ENCODE data around the gene TMEM143. TPM values are rescaled to one million over a fixed set of nuclear protein-coding genes. Genes with fewer than 3 reads are reported as not detected.
"Not testable (repeated sequence)": the region's sequence is repeated elsewhere in the genome, so short reads cannot be mapped to it uniquely, and the experiment has no call there.

Gene TMEM143
- total RNA-seq, 1 donor from 2014 or later = 110 TPM

GRCh38 chr19:48310227-48310626, 53.5 kb downstream of the TMEM143 start:
- ATAC-seq (peak; percentile 67), DNase-seq (no peak)
- intact Hi-C loops (cut with micrococcal nuclease) = no loop called here

GRCh38 chr19:48309731-48310130, 54.0 kb downstream of the TMEM143 start:
- ATAC-seq; intact Hi-C loops (cut with micrococcal nuclease); DNase-seq: not testable (repeated sequence)

GRCh38 chr19:48308631-48309586, 54.8 kb downstream of the TMEM143 start:
- intact Hi-C loops (cut with micrococcal nuclease) = no loop called here
- peak; percentile 46 for ATAC-seq
- DNase-seq = peak; percentile 42

GRCh38 chr19:48303866-48304265, 59.9 kb downstream of the TMEM143 start:
- DNase-seq (no peak), ATAC-seq (no peak)
- intact Hi-C loops (cut with micrococcal nuclease) = no loop called here

GRCh38 chr19:48303367-48303766, 60.4 kb downstream of the TMEM143 start:
- intact Hi-C loops (cut with micrococcal nuclease) = no loop called here
- ATAC-seq (no peak), DNase-seq (no peak)

GRCh38 chr19:48302600-48302959, 61.2 kb downstream of the TMEM143 start:
- intact Hi-C loops (cut with micrococcal nuclease) = no loop called here
- no peak for ATAC-seq

GRCh38 chr19:48301886-48302599, 61.7 kb downstream of the TMEM143 start:
- intact Hi-C loops (cut with micrococcal nuclease) = no loop called here

More at GRCh38 chr19:48302600-48302959, 61.2 kb downstream of the TMEM143 start:
- no peak for DNase-seq

GRCh38 chr19:48297975-48298374, 65.8 kb downstream of the TMEM143 start:
- no peak for ATAC-seq
- DNase-seq = no peak
- intact Hi-C loops (cut with micrococcal nuclease) = no loop called here

More at GRCh38 chr19:48301886-48302599, 61.7 kb downstream of the TMEM143 start:
- no peak for ATAC-seq
- no peak for DNase-seq

GRCh38 chr19:48296963-48297734, 66.6 kb downstream of the TMEM143 start:
- DNase-seq = no peak
- ATAC-seq = no peak
- intact Hi-C loops (cut with micrococcal nuclease) = no loop called here

GRCh38 chr19:48295458-48295857, 68.3 kb downstream of the TMEM143 start:
- ATAC-seq (no peak), DNase-seq (no peak)
- intact Hi-C loops (cut with micrococcal nuclease) = no loop called here

- no peak for ATAC-seq
- DNase-seq = no peak
- intact Hi-C loops (cut with micrococcal nuclease) = no loop called here
Measured at GRCh38 chr19:48292798-48293197, 70.9 kb downstream of the TMEM143 start.

- DNase-seq; ATAC-seq; intact Hi-C loops (cut with micrococcal nuclease): not testable (repeated sequence)
Measured at GRCh38 chr19:48291489-48291815, 72.3 kb downstream of the TMEM143 start.

GRCh38 chr19:48290771-48291488, 72.8 kb downstream of the TMEM143 start:
- DNase-seq (peak; percentile 87), ATAC-seq (peak; percentile 95)
- intact Hi-C loops (cut with micrococcal nuclease) = no loop called here

- no peak for DNase-seq
- intact Hi-C loops (cut with micrococcal nuclease) = no loop called here
- peak; percentile 40 for ATAC-seq
Measured at GRCh38 chr19:48290401-48290770, 73.4 kb downstream of the TMEM143 start.

GRCh38 chr19:48287748-48288147, 76.0 kb downstream of the TMEM143 start:
- DNase-seq (no peak), ATAC-seq (no peak)
- intact Hi-C loops (cut with micrococcal nuclease) = no loop called here

- DNase-seq (no peak), ATAC-seq (no peak)
- intact Hi-C loops (cut with micrococcal nuclease) = no loop called here
Measured at GRCh38 chr19:48284896-48285295, 78.8 kb downstream of the TMEM143 start.

GRCh38 chr19:48283908-48284307, 79.8 kb downstream of the TMEM143 start:
- intact Hi-C loops (cut with micrococcal nuclease) = no loop called here
- ATAC-seq = no peak
- no peak for DNase-seq
